Immature natural killer cell (primary cell): ENCODE measurements around the gene ARL4D. TPM values are rescaled to one million over a fixed set of nuclear protein-coding genes. Genes with fewer than 3 reads are reported as not detected.
"Not testable (repeated sequence)": the region's sequence is repeated elsewhere in the genome, so short reads cannot be mapped to it uniquely, and the experiment has no call there.

Experiments used
- DNase-seq, 3 donors: peaks; one replicate each; pipeline ENCODE4 v3.0.0; 2022; ENCODE audit warnings: mixed read lengths in 1 of 3
- H3K27ac Mint-ChIP-seq, 6 donors: one replicate each; pipeline ENCODE4 v1.8.0; 2020; ENCODE audit warnings: mixed read lengths in 6 of 6, mild to moderate bottlenecking in 5 of 6, inconsistent platforms in 4 of 6, moderate library complexity in 3 of 6
- H3K27me3 Mint-ChIP-seq, 3 donors: one replicate each; pipeline ENCODE4 v1.8.0; 2020 to 2021; ENCODE audit warnings: low read depth in 3 of 3, mild to moderate bottlenecking in 3 of 3, mixed read lengths in 3 of 3, moderate library complexity in 3 of 3, inconsistent platforms in 1 of 3
- H3K36me3 Mint-ChIP-seq, 3 donors: one replicate each; pipeline ENCODE4 v1.8.0; 2020; ENCODE audit warnings: mixed read lengths in 3 of 3, inconsistent platforms in 2 of 3, mild to moderate bottlenecking in 2 of 3
- H3K4me1 Mint-ChIP-seq, 2 donors: one replicate each; pipeline ENCODE4 v1.8.0; 2020; ENCODE audit warnings: inconsistent platforms in 2 of 2, mild to moderate bottlenecking in 2 of 2, mixed read lengths in 2 of 2, moderate library complexity in 1 of 2
- H3K4me3 Mint-ChIP-seq, 5 donors: one replicate each; pipeline ENCODE4 v1.8.0; 2020; ENCODE audit warnings: mild to moderate bottlenecking in 5 of 5, mixed read lengths in 5 of 5, inconsistent platforms in 3 of 5, moderate library complexity in 3 of 5
- H3K9me3 Mint-ChIP-seq, 6 donors: one replicate each; pipeline ENCODE4 v1.8.0; 2020; ENCODE audit warnings: mild to moderate bottlenecking in 6 of 6, mixed read lengths in 6 of 6, inconsistent platforms in 4 of 6, moderate library complexity in 3 of 6
- polyA plus RNA-seq, 3 donors: library from polyadenylated mRNA; unstranded; fragments of 300-500 nt; fragmentation: Illumina TruSeq; gene quantifications; one replicate each; pipeline ENCODE4 v1.2.3, GENCODE V29; 2021

ARL4D gene
- polyA plus RNA-seq, 3 donors from 2014 or later: 4.5 to 10.0 (median 9.9) TPM

GRCh38 chr17:43410557-43411368 is 12.0 kb downstream of the ARL4D start:
- H3K27me3 Mint-ChIP-seq: peaks cover 2 to 12% (median 9%) of the 10 kb centered on the region in 3 donors
- no peak for DNase-seq
- H3K4me1 Mint-ChIP-seq: no peaks in the 10 kb centered on the region
- H3K4me3 Mint-ChIP-seq: no peak overlapping the region
- no peak overlapping the region for H3K27ac Mint-ChIP-seq
- H3K36me3 Mint-ChIP-seq: no peaks in the 10 kb centered on the region
- H3K9me3 Mint-ChIP-seq: no peaks in the 10 kb centered on the region

GRCh38 chr17:43411369-43411677 is 12.5 kb downstream of the ARL4D start:
- Mint-ChIP-seq H3K9me3 (no peaks in the 10 kb centered on the region), H3K4me3 (no peak overlapping the region), H3K27me3 (peaks cover 2 to 12% (median 11%) of the 10 kb centered on the region in 3 donors), H3K4me1 (no peaks in the 10 kb centered on the region), H3K27ac (no peak overlapping the region), H3K36me3 (no peaks in the 10 kb centered on the region)
- no peak for DNase-seq

DNA sequence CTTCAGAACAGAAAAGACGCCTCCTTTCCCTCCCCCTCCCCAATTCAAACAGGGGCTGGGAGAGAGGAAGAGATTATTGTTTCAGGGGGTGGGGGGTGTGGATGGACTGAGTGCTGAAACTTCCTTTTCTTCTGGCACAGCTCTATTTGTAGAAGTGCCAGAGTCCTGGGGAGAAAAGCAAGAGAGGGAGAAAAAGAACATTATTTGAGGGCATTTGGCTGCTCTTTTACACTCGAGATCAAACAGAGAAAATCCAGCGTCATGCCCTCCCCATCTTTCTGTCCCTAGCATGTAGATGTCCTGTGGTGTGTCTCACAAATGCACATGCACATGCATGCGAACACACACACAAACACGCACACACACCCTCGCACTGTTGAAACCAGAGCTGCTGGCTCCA is 13.0 kb downstream of the ARL4D start:
- Mint-ChIP-seq H3K4me3 (no peak overlapping the region), H3K9me3 (no peaks in the 10 kb centered on the region), H3K36me3 (no peaks in the 10 kb centered on the region), H3K27me3 (peaks cover 2 to 12% (median 11%) of the 10 kb centered on the region in 3 donors), H3K27ac (no peak overlapping the region), H3K4me1 (no peaks in the 10 kb centered on the region)
- no peak for DNase-seq

DNA sequence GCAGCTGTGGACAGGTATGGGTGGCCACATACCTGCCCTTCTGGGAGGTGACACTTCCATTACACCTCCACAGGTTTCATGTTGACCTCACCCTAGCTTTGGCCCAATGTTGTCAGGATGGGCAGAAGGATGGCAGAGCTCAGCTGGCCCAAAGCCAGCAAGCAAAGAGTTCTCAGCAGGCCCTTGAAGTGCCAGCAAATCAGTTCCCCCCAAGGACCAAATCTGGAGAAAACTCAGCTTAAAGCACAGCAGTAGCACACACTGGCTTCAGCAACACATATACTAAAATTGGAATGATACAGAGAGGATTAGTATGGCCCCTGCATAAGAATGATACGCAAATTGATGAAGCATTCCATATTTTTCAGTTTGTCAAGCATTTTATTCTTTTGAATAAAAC is 13.4 kb downstream of the ARL4D start:
- no peak for DNase-seq
- no peaks in the 10 kb centered on the region for H3K36me3 Mint-ChIP-seq
- no peak overlapping the region for H3K27ac Mint-ChIP-seq
- H3K4me1 Mint-ChIP-seq: no peaks in the 10 kb centered on the region
- no peaks in the 10 kb centered on the region for H3K9me3 Mint-ChIP-seq
- H3K27me3 Mint-ChIP-seq: peaks cover 2 to 13% (median 11%) of the 10 kb centered on the region in 3 donors
- H3K4me3 Mint-ChIP-seq: no peak overlapping the region

GRCh38 chr17:43416998-43417890 is 18.5 kb downstream of the ARL4D start:
- no peaks in the 10 kb centered on the region for H3K36me3 Mint-ChIP-seq
- no peaks in the 10 kb centered on the region for H3K4me1 Mint-ChIP-seq

GRCh38 chr17:43418441-43419374 is 19.9 kb downstream of the ARL4D start:
- no peaks in the 10 kb centered on the region for H3K4me1 Mint-ChIP-seq
- DNase-seq: no peak
- no peaks in the 10 kb centered on the region for H3K36me3 Mint-ChIP-seq
- peaks cover 3 to 17% (median 7%) of the 10 kb centered on the region in 3 donors for H3K27me3 Mint-ChIP-seq
- H3K27ac Mint-ChIP-seq: no peak overlapping the region
- H3K4me3 Mint-ChIP-seq: no peak overlapping the region
- no peaks in the 10 kb centered on the region for H3K9me3 Mint-ChIP-seq

More at GRCh38 chr17:43416998-43417890, 18.5 kb downstream of the ARL4D start:
- Mint-ChIP-seq H3K4me3 (no peak overlapping the region), H3K9me3 (no peaks in the 10 kb centered on the region), H3K27ac (peak overlapping the region in 1 of 6 donors; percentile 56), H3K27me3 (peaks cover 2 to 12% (median 5%) of the 10 kb centered on the region in 3 donors)
- DNase-seq: no peak

- not testable (repeated sequence) for H3K4me3 Mint-ChIP-seq, H3K4me1 Mint-ChIP-seq, H3K9me3 Mint-ChIP-seq, DNase-seq, H3K36me3 Mint-ChIP-seq, H3K27ac Mint-ChIP-seq
- peaks cover 3 to 18% (median 7%) of the 10 kb centered on the region in 3 donors for H3K27me3 Mint-ChIP-seq
These were observed 20.6 kb downstream of the ARL4D start for GRCh38 chr17:43419375-43419882.

GRCh38 chr17:43423777-43424455 is 25.1 kb downstream of the ARL4D start:
- Mint-ChIP-seq H3K27ac (no peak overlapping the region), H3K4me3 (no peak overlapping the region), H3K36me3 (no peaks in the 10 kb centered on the region), H3K9me3 (no peaks in the 10 kb centered on the region), H3K4me1 (no peaks in the 10 kb centered on the region), H3K27me3 (peaks cover 3 to 11% (median 3%) of the 10 kb centered on the region in 3 donors)
- DNase-seq: no peak

GRCh38 chr17:43427362-43428043 is 28.7 kb downstream of the ARL4D start:
- Mint-ChIP-seq H3K36me3 (no peaks in the 10 kb centered on the region), H3K4me1 (no peaks in the 10 kb centered on the region), H3K27ac (no peak overlapping the region), H3K4me3 (no peak overlapping the region), H3K9me3 (no peaks in the 10 kb centered on the region), H3K27me3 (peaks cover 4 to 11% (median 5%) of the 10 kb centered on the region in 3 donors)
- DNase-seq: no peak

GRCh38 chr17:43428524-43428923 is 29.7 kb downstream of the ARL4D start:
- H3K4me3 Mint-ChIP-seq: no peak overlapping the region
- no peak for DNase-seq
- peaks cover 3 to 13% (median 5%) of the 10 kb centered on the region in 3 donors for H3K27me3 Mint-ChIP-seq
- H3K4me1 Mint-ChIP-seq: no peaks in the 10 kb centered on the region
- no peaks in the 10 kb centered on the region for H3K9me3 Mint-ChIP-seq
- H3K27ac Mint-ChIP-seq: no peak overlapping the region
- H3K36me3 Mint-ChIP-seq: no peaks in the 10 kb centered on the region

DNA sequence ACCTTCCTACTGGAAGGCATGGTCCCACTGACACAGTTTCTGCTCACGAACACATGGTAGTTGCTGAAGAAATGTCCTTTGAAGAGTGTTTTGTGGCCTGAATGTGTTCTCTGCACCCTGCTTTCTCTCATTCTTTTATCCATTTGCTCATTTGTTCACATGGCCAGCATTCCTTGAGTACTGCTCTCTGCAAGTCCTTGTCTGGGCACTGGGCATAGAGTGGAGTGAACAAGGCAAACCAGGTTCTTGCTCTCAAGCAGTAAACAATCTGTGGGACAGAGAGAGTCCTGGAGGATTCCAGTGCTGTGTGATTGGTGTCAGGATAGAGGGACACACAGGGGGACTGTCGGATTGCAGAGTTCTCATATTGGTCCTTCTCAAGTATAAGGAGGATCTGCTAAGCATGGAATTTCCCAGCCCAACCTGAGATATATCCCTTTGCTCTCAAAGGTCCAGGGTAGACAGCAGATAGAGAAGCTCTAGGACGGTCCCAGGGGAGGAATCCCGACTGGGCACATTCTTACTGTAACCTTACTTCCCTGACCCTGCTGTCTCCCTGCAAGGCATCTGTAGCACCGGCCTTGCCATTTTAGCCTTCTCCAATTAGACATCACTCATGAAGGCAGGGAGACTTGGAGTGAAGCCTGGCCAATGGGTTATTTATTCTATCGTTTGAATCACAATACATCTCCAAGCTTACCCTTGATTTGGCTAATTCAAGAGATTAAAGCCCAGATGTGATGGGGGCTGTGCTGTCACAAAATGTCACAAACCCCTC is 32.3 kb downstream of the ARL4D start:
- no peaks in the 10 kb centered on the region for H3K9me3 Mint-ChIP-seq
- H3K27me3 Mint-ChIP-seq: peaks cover 4 to 14% (median 5%) of the 10 kb centered on the region in 3 donors
- DNase-seq: no peak
- H3K27ac Mint-ChIP-seq: no peak overlapping the region
- no peaks in the 10 kb centered on the region for H3K36me3 Mint-ChIP-seq
- no peaks in the 10 kb centered on the region for H3K4me1 Mint-ChIP-seq
- no peak overlapping the region for H3K4me3 Mint-ChIP-seq
